ENCODE measurements around the gene DERA.
"Not testable (repeated sequence)": the region's sequence is repeated elsewhere in the genome, so short reads cannot be mapped to it uniquely, and the experiment has no call there.

The DERA gene

DNA sequence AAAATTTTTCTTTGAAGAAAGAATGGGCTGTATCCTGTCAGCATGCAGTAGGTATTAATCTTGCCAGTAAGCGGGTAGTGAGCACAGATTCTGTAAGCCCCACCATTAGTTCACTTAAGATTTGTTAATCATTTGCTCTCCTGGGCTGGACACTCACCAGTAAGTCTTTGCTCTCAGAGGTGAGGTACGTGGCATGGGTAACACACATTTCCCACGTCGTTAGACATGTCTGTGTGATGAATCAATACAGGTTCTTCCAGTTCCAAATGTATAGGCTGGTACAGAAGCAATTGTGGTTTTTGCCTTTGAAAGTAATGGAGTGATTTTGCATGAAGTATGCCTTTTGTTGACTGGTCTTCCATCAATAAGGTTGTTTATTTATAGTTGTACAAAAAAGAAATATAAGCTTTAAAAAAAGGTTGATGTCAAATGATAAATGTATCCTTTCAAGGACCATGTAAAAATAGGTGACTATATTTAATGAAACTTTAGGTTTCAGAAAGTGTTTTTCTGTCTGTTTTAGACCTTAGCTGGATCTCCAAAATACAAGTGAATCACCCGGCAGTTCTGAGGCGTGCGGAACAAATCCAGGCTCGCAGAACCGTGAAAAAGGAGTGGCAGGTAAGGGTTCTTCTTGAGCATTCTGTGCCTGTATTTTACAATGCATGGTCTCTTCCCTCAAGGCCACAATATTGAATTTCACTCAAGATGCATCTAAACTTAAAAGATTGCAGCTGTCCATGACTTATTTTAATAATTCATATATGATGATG lies 45.5 kb downstream of the DERA start:
- Mint-ChIP-seq H3K27me3 (no peaks in the 10 kb centered on the region), H3K4me3 (no peak overlapping the region), H3K4me1 (no peaks in the 10 kb centered on the region), H3K27ac (no peak overlapping the region), H3K9me3 (no peaks in the 10 kb centered on the region), H3K36me3 (peaks cover 14% of the 10 kb centered on the region)
- no peak for DNase-seq
- CTCF ChIA-PET, result no interaction called here

- Mint-ChIP-seq H3K4me1 (no peaks in the 10 kb centered on the region), H3K27me3 (no peaks in the 10 kb centered on the region), H3K9me3 (no peaks in the 10 kb centered on the region), H3K4me3 (no peak overlapping the region), H3K36me3 (peaks cover 32% of the 10 kb centered on the region), H3K27ac (no peak overlapping the region)
- CTCF ChIA-PET, result no interaction called here
- no peak for DNase-seq
Measured at GRCh38 chr12:15962760-15963159, 51.6 kb downstream of the DERA start.

DNA sequence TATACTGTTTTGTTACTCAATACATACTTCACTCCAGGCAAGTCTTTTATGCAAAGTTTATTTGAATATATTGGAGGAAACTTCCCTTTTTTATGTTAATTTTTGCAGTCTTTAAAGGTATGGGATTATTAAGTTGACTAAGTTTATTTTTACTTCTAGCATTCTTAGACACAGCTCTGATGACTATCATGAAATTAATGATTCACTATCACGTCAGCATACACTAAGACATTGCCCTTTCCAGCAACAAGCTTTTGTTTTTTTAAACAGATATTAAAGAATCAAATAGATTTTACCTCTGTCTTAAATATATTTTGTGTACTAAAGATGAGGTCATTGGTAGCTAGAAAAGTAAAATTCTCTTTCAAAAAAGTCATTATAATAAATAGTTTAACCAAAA lies 52.1 kb downstream of the DERA start:
- Mint-ChIP-seq H3K36me3 (peaks cover 29% of the 10 kb centered on the region), H3K27ac (no peak overlapping the region), H3K4me1 (no peaks in the 10 kb centered on the region), H3K27me3 (no peaks in the 10 kb centered on the region), H3K9me3 (no peaks in the 10 kb centered on the region), H3K4me3 (no peak overlapping the region)
- no peak for DNase-seq
- CTCF ChIA-PET, result no interaction called here

GRCh38 chr12:15966426-15966825 lies 55.3 kb downstream of the DERA start:
- Mint-ChIP-seq H3K4me3 (no peak overlapping the region), H3K27me3 (no peaks in the 10 kb centered on the region), H3K4me1 (no peaks in the 10 kb centered on the region), H3K9me3 (no peaks in the 10 kb centered on the region), H3K36me3 (peaks cover 27% of the 10 kb centered on the region), H3K27ac (no peak overlapping the region)
- CTCF ChIA-PET, result no interaction called here
- DNase-seq, result no peak

GRCh38 chr12:15967053-15967452 lies 55.9 kb downstream of the DERA start:
- H3K4me1 Mint-ChIP-seq, CTCF ChIA-PET: not testable (repeated sequence)

DNA sequence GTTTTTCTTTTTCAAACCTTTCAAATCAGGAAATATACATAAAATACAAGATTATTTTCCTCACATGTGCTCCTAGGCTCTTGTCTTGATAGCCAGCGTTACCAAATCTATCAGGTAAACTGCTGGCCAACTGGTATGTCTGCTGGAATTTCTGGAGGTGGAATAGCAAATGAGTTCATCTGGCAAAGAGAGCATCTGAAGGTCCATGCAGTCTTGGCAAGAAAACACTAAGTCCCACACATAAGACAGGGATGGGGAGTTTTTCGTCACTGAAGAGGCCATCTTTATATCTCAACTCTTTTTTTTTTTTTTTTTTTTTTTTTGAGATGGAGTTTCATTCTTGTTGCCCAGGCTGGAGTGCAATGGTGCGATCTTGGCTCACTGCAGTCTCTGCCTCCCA lies 60.1 kb downstream of the DERA start:
- no peak for DNase-seq
- CTCF ChIA-PET, result no interaction called here
- Mint-ChIP-seq H3K4me1 (no peaks in the 10 kb centered on the region), H3K27me3 (no peaks in the 10 kb centered on the region), H3K27ac (no peak overlapping the region), H3K36me3 (peaks cover 13% of the 10 kb centered on the region), H3K4me3 (no peak overlapping the region), H3K9me3 (no peaks in the 10 kb centered on the region)

More at GRCh38 chr12:15967053-15967452, 55.9 kb downstream of the DERA start:
- not testable (repeated sequence) for H3K27ac Mint-ChIP-seq, DNase-seq, H3K4me3 Mint-ChIP-seq, H3K9me3 Mint-ChIP-seq, H3K27me3 Mint-ChIP-seq
- peaks cover 27% of the 10 kb centered on the region for H3K36me3 Mint-ChIP-seq

- Mint-ChIP-seq H3K27me3 (no peaks in the 10 kb centered on the region), H3K36me3 (peaks cover 12% of the 10 kb centered on the region), H3K4me1 (no peaks in the 10 kb centered on the region), H3K4me3 (no peak overlapping the region), H3K9me3 (no peaks in the 10 kb centered on the region), H3K27ac (no peak overlapping the region)
- CTCF ChIA-PET, result no interaction called here
- no peak for DNase-seq
Measured at GRCh38 chr12:15972894-15973293, 61.8 kb downstream of the DERA start.

GRCh38 chr12:15977999-15978951 lies 67.1 kb downstream of the DERA start:
- no peak for DNase-seq
- H3K27ac Mint-ChIP-seq, result no peak overlapping the region
- CTCF ChIA-PET, result no interaction called here
- no peaks in the 10 kb centered on the region for H3K9me3 Mint-ChIP-seq
- no peak overlapping the region for H3K4me3 Mint-ChIP-seq
- H3K36me3 Mint-ChIP-seq, result peaks cover 18% of the 10 kb centered on the region
- no peaks in the 10 kb centered on the region for H3K4me1 Mint-ChIP-seq
- H3K27me3 Mint-ChIP-seq, result no peaks in the 10 kb centered on the region

DNA sequence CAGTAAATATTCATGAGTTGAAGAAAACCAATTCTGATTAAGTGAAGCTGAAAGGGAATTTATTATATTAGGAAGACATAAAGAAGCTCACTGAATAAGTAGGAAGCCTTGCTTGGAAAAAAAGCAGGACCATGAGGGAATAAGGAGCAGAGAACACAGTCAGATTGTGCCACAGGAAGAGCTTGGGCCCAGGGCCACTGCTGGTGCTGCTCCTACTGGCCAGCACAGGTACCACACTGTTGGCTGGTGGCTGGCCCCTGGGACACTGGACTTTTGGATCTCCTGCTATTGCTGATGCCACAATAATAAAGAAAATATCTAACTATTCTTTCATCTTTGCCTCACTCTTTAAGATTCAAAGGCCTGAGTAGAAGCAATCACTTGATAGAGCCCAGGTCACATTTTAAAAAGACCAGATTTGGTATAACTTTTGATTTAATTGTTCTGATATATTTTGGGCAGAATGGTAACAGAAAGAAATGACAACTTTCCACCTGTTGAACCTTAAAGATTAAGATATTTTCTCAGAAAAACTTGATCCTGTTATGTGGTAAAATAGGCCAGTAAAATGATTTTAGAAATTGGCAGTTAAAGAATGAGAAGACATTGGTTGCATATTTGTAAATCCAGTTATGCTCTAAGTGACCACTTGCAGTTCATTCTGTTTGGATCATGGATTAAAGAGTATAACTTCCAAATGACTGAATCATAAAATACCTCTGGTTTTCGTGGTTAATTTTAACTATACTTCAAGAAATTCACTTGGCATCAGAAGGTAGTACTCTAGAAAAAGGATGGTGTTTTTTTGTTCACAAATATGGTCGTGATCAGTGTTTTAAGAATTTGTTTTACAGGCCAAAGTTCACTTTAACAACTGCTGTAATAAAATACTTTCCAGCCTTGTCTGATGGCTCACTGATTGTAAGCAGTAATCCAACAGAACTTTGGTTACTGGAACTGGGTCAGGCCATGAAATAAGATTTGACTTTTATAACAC lies 68.3 kb downstream of the DERA start:
- Mint-ChIP-seq H3K36me3 (peaks cover 22% of the 10 kb centered on the region), H3K9me3 (no peaks in the 10 kb centered on the region), H3K27ac (no peak overlapping the region), H3K27me3 (no peaks in the 10 kb centered on the region), H3K4me3 (no peak overlapping the region), H3K4me1 (no peaks in the 10 kb centered on the region)
- CTCF ChIA-PET, result no interaction called here
- DNase-seq, result no peak

GRCh38 chr12:15982071-15982470 lies 70.9 kb downstream of the DERA start:
- DNase-seq, result no peak
- Mint-ChIP-seq H3K36me3 (peaks cover 27% of the 10 kb centered on the region), H3K27ac (no peak overlapping the region), H3K4me1 (peaks cover 2% of the 10 kb centered on the region), H3K4me3 (no peak overlapping the region), H3K9me3 (no peaks in the 10 kb centered on the region), H3K27me3 (no peaks in the 10 kb centered on the region)
- CTCF ChIA-PET, result interaction anchor here (0.6 to 0.9 kb wide), 2 partner anchors 51 to 1116 kb away, joined by 3 read pairs; no protein-coding TSS in a partner anchor

- no peak overlapping the region for H3K27ac Mint-ChIP-seq
- H3K4me3 Mint-ChIP-seq, result no peak overlapping the region
- no peaks in the 10 kb centered on the region for H3K27me3 Mint-ChIP-seq
- H3K36me3 Mint-ChIP-seq, result peaks cover 28% of the 10 kb centered on the region
- H3K9me3 Mint-ChIP-seq, result no peaks in the 10 kb centered on the region
- no peak for DNase-seq
- CTCF ChIA-PET, result interaction anchor here (0.6 to 0.9 kb wide), 2 partner anchors 51 to 1116 kb away, joined by 3 read pairs; no protein-coding TSS in a partner anchor
- H3K4me1 Mint-ChIP-seq, result peaks cover 2% of the 10 kb centered on the region
Measured at GRCh38 chr12:15982471-15982870, 71.3 kb downstream of the DERA start.

- peaks cover 31% of the 10 kb centered on the region for H3K36me3 Mint-ChIP-seq
- H3K27me3 Mint-ChIP-seq, result no peaks in the 10 kb centered on the region
- peaks cover 2% of the 10 kb centered on the region for H3K4me1 Mint-ChIP-seq
- CTCF ChIA-PET, result interaction anchor here (0.6 to 0.9 kb wide), 2 partner anchors 52 to 1115 kb away, joined by 3 read pairs; no protein-coding TSS in a partner anchor
- no peak overlapping the region for H3K4me3 Mint-ChIP-seq
- no peak for DNase-seq
- H3K27ac Mint-ChIP-seq, result no peak overlapping the region
- H3K9me3 Mint-ChIP-seq, result no peaks in the 10 kb centered on the region
Measured at GRCh38 chr12:15982921-15983320, 71.8 kb downstream of the DERA start.

- Mint-ChIP-seq H3K4me3 (no peak overlapping the region), H3K27ac (no peak overlapping the region), H3K36me3 (peaks cover 31% of the 10 kb centered on the region), H3K27me3 (no peaks in the 10 kb centered on the region), H3K9me3 (no peaks in the 10 kb centered on the region), H3K4me1 (peaks cover 2% of the 10 kb centered on the region)
- CTCF ChIA-PET, result no interaction called here
- no peak for DNase-seq
Measured at GRCh38 chr12:15984097-15984800, 73.1 kb downstream of the DERA start.

Measured in activated naive CD4-positive, alpha-beta T cell treated with anti-CD3 and anti-CD28 coated beads, Interleukin-2, amount 10 ng/mL, durations not matched to agents 7 days and 5 days (primary cell).